GM21381 (cell line): ENCODE results near the gene KDM4B.
A peak's percentile ranks its signal among the peaks of the same experiment; 100 is the strongest.
"Not testable (repeated sequence)": the region's sequence is repeated elsewhere in the genome, so short reads cannot be mapped to it uniquely, and the experiment has no call there.

Experiments
- ATAC-seq: cut with Tn5 transposase; IDR thresholded peaks from one replicate; pipeline ENCODE4 v1.9.1; 2021; ENCODE audit warnings: mild to moderate bottlenecking, moderate library complexity; ENCODE audit not compliant: unreplicated experiment

The KDM4B gene

GRCh38 chr19:4968462-4969291, at the start of gene KDM4B:
Gene KDM4B, plus strand, starts transcription at chr19:4969113. Its CDS starts 63,778 bp downstream, at chr19:5032891.
- ATAC-seq: peak; percentile 85

- no peak for ATAC-seq
These were observed 46.2 kb upstream of the KDM4B start for GRCh38 chr19:4922530-4923275.

- no peak for ATAC-seq
These were observed 45.6 kb upstream of the KDM4B start for GRCh38 chr19:4923276-4923747.

- no peak for ATAC-seq
These were observed 39.7 kb upstream of the KDM4B start for GRCh38 chr19:4929186-4929585.

- no peak for ATAC-seq
These were observed 38.2 kb upstream of the KDM4B start for GRCh38 chr19:4930664-4931063.

GRCh38 chr19:4932711-4933110, 36.2 kb upstream of the KDM4B start:
- ATAC-seq: no peak

- no peak for ATAC-seq
These were observed 35.4 kb upstream of the KDM4B start for GRCh38 chr19:4933528-4933927.

- no peak for ATAC-seq
These were observed 33.5 kb upstream of the KDM4B start for GRCh38 chr19:4935444-4935843.

- no peak for ATAC-seq
These were observed 31.9 kb upstream of the KDM4B start for GRCh38 chr19:4937060-4937459.

GRCh38 chr19:4938461-4938860, 30.5 kb upstream of the KDM4B start:
- ATAC-seq: not testable (repeated sequence)

- ATAC-seq: no peak
These were observed 29.4 kb upstream of the KDM4B start for GRCh38 chr19:4939466-4939865.

- ATAC-seq: not testable (repeated sequence)
These were observed 27.2 kb upstream of the KDM4B start for GRCh38 chr19:4941638-4942169.

GRCh38 chr19:4950650-4951049, 18.3 kb upstream of the KDM4B start:
- ATAC-seq: not testable (repeated sequence)

- ATAC-seq: no peak
These were observed 17.3 kb upstream of the KDM4B start for GRCh38 chr19:4951656-4952055.

- ATAC-seq: no peak
These were observed 16.0 kb upstream of the KDM4B start for GRCh38 chr19:4952945-4953344.

GRCh38 chr19:4954320-4955149, 14.4 kb upstream of the KDM4B start:
- not testable (repeated sequence) for ATAC-seq

- no peak for ATAC-seq
These were observed 13.6 kb upstream of the KDM4B start for GRCh38 chr19:4955274-4955673.

GRCh38 chr19:4957981-4958380, 10.9 kb upstream of the KDM4B start:
- ATAC-seq: no peak

GRCh38 chr19:4962085-4962619, 6.8 kb upstream of the KDM4B start:
- no peak for ATAC-seq

GRCh38 chr19:4965061-4965460, 3.9 kb upstream of the KDM4B start:
- no peak for ATAC-seq

- no peak for ATAC-seq
These were observed 2.3 kb upstream of the KDM4B start for GRCh38 chr19:4966591-4966990.
